HuH-7 (cell line): Measurements from ENCODE around the gene PITX2.

Experiments used
- DNase-seq: peaks from one replicate; pipeline ENCODE4 v3.0.0; 2011; ENCODE audit warnings: low spot score

PITX2 gene

GRCh38 chr4:110622841-110623717 is at the start of gene PITX2:
TSS of gene PITX2 (minus strand) at chr4:110623077. CDS start at chr4:110622460, 617 bp downstream.
- DNase-seq, result peak; percentile 93

DNA sequence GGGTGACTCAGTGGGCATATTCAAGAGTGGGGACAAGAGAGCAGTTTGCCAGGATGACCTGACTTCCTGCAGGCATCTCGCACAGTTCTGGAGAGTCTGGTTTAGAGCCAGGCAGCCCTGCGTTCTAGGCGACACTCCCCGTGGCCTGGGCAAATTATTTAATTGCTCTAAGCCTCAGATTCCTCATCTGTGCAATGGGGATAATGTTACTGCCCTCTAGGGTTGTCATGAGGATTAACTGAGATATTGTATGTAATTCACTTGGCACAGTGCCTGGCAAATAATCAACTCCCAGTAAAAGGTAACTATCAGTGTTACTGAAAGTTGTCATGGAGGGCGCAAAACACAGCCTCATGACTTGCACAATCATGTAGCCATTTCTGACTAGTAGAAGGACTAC is 48.8 kb upstream of the PITX2 start:
- DNase-seq, result no peak

- DNase-seq, result no peak
Observed at GRCh38 chr4:110669663-110670062, 46.8 kb upstream of the PITX2 start.

DNA sequence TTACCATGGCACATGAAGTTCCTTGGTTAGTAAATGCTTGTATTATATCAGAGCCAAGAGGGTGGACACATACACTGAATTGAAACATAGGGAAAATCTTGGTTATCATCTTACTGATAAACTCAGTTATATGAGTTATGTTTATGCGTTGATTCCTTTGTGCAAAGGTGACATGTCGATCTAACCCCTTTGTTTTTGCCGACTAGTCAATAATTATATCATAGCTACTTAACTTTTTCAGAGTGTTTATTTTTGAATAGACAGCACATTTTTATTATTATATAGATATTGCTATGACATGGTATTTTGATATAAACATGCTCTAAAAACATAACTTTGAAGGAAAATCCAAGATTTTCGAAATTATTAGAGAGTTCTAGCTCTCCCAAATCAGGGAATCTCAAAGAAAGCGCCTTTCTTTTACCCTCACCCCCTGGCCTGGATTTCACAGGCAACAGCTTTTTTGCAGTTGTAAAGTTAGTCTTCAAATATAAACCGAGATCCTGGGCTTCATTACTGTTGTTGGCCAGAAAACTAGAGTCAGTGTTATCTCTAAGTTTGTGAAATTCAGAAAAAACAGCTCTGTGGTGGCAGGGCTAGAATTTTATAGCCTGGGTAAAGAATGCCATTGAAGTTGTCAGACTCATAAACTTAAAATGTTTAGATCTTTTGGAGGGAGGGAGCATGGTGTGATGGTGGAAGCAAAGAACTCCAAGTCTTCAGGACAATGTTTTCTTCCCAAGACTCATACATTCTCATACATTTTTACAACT is 45.8 kb upstream of the PITX2 start:
- no peak for DNase-seq

- no peak for DNase-seq
Observed at GRCh38 chr4:110667670-110668069, 44.8 kb upstream of the PITX2 start.

- no peak for DNase-seq
Observed at GRCh38 chr4:110666030-110666429, 43.2 kb upstream of the PITX2 start.

GRCh38 chr4:110663738-110664444 is 41.0 kb upstream of the PITX2 start:
- DNase-seq, result no peak

DNA sequence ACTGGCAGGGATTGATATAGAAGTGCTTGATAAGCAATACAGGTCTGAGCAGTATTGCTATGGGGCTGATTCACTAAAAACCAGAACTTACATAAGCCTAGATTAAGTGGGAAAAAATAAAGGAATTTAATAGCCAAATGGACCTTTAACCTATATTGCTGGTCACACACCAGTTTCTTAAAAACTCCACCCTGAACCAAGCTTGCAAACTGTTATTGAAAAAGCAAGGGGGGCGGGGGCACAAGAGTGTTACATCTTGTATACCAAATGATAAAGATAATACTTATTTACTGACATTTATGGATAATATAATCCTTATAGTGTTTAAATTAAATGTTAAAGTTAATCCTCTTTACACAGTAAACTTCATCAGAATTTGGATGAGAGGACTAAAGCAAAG is 40.3 kb upstream of the PITX2 start:
- no peak for DNase-seq

DNA sequence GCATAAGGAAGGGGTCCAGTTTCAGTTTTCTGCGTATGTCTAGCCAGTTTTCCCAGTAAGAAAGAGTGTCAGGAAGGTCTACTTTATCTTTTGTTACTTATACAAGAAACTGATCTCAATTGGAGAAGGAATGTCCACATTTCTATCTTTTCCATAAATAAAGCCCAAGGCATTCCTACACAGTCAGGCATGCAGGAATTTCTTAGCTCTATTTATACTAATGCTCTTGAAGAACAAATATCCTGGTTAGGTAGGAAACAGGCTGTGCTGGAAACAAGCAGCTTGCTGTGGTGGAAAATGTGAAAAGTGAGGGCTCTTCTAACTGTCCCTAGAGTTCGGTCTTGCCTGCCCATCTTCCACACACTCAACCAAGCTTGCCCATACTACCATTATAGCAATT is 37.9 kb upstream of the PITX2 start:
- no peak for DNase-seq

DNA sequence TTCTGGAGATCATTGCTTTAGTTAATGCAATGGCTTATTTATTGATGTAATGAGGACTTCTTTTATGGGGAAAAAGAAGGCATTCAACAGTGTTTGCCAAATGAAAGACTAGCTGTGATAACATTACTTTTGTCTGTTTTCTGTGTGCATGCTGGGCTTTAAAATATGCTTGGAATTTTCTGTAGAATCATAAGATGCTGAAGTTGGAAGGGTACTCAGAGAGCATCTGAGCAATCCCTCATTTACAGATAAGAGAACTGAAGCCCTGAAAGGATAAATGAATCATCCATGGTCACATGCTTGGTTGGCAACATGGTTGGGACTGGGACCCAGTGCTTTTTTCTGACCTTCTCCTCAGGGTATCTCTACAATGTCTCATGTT is 31.4 kb upstream of the PITX2 start:
- DNase-seq, result no peak

- no peak for DNase-seq
Observed at GRCh38 chr4:110653321-110654253, 30.7 kb upstream of the PITX2 start.

DNA sequence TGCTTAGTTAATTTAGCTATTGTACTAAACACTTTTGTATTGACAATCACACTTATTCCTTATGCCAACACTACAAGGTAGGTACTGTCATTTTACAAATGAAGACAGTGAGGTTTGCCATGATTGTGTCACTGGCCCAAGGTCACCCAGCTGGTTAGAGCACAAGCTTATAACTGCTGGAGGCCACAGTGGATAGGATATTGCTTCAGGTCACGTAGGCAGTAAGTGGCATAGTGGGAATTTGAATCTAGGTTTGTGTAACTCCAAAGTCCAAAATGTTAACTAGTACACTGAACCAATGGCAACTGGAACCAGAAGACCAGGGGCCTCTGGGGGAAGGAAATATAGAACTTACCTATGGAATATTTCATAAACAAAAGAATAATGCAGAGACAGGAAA is 21.1 kb upstream of the PITX2 start:
- no peak for DNase-seq

DNA sequence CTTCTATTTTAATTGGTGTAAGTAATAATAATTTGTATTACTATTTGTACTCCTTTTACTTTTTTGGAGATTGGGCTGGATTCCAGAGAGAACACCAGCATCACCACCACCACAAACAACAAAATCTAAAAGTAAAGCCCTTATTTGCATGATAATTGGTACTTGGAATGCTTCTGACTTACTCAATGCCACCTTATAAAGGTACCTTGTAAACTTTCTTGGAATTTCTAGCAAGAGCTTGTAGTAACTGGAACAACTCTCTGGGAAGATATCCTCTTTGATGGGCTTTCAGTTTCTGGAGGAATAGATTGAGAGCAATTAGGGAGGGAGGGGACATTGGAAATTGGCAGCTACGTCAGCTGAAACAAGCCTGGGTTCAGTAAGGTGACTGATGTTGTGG is 20.2 kb upstream of the PITX2 start:
- DNase-seq, result no peak

DNA sequence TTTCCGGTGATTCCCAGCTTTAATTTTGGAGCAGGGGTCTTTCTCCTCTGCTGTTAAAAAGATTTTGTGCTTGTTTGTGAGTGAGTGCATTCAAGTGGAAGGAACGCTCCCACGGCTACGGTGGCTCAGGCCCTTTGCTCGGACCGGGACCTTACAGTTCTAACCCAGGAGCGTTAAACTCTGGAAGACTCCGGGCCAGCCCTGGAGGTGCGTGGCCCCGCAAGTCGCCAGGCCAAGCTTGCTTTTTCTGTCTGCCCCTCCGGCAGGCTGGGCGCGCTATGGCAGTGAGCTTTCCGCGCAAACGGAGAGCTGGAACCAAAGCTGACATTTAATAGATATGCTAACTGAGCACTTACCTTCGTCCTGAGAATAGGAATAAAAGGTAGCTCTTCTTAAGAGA is 18.3 kb upstream of the PITX2 start:
- DNase-seq, result no peak

DNA sequence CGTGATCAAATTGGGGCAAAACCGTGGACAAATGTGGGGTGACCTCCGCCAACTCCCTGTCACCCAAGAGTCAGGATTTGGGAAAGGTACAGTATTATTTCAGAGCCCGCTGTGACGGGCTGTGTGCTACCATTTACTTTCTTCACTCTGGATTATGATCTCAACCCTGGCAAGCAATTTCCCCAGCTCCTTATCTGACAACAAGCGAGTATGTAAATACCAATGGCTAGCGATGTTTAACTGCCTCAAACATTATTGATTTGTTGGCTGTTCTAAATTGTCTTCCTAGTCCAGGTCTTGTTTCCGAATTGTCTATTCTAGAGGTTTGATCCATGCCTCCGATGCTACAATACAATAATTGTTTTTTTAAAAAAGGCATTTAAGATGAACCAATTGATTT is 17.7 kb upstream of the PITX2 start:
- peak; percentile 72 for DNase-seq

- no peak for DNase-seq
Observed at GRCh38 chr4:110639207-110640090, 16.6 kb upstream of the PITX2 start.

- no peak for DNase-seq
Observed at GRCh38 chr4:110638089-110638746, 15.3 kb upstream of the PITX2 start.

DNA sequence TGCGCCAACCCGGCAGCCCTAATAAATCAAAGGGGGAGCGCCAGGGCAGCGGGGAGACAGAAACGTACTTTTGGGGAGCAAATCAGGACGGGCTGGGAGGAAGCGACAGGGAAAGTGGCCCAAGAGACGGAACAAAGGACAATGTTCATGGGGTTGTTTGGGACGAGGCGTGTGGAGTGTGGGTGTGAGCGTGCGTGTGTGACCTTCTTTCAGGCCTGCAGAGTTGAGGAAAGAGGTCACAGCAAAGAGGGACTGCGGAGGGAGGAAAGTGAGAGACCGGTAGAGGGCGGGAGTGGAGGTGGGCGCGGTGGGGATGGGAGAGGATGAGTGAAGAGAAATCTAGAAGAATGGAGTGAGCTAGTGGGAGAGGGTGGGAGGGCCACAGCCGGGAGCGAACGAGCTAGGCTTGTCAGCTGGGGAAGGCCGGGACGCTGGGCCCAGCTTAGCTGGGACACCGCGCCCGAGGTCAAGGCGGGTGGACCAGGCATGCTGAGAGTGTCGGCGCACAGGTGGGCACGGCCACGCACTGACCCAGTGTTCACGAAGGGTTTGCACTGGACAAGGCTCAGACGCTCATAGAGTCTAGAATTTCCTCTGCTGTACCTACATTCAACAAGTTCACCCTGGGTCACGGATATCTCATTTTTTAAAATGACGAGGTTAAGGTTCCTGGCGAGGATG is 14.7 kb upstream of the PITX2 start:
- DNase-seq, result peak; percentile 60

DNA sequence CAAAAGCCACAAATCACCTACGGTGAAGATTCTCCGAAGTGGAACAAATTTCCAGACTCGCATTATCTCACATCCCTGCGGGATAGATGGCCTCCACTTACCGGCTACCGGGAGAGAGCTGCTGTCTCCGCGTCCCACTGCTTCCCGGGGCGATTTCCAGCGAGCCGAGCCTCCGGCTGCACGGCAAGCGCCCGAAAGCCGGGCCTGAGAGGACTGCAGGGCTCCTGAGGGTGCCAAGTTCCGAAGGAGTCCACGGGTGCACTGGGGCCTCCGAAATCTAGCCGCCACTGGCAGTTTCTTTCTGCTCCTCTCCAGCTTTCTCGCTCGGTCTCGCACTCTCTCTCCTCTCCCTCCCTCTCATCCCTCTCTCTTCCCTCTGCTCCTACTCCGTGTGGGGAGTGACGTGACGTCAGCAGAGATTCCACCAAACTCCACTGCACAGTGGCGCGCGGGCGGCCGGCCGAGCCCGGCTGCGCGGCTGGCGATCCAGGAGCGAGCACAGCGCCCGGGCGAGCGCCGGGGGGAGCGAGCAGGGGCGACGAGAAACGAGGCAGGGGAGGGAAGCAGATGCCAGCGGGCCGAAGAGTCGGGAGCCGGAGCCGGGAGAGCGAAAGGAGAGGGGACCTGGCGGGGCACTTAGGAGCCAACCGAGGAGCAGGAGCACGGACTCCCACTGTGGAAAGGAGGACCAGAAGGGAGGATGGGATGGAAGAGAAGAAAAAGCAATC is 14.0 kb upstream of the PITX2 start:
- DNase-seq, result peak; percentile 84
